K562 (cell line): ENCODE results near the gene TIMM17B. TPM values are rescaled to one million over a fixed set of nuclear protein-coding genes. Genes with fewer than 3 reads are reported as not detected.
A peak's percentile ranks its signal among the peaks of the same experiment; 100 is the strongest.

ENCODE experiments used
- ARHGAP35 ChIP-seq: fragments of 450-650 bp; IDR thresholded peaks from 2 replicates; pipeline ENCODE4 v1.6.1; 2018; ENCODE audit not compliant: partially characterized antibody
- CREB1 ChIP-seq, 2 experiments: sonication (generic) in 1 of 2; formaldehyde crosslinking in 1 of 2; IDR thresholded peaks; 2 replicates each; pipeline versions ENCODE4 v1.6.1 to v1.8.0; 2012 to 2022; ENCODE audit warnings: inconsistent platforms in 1 of 2, mild to moderate bottlenecking in 1 of 2, missing genetic modification reagents in 1 of 2, moderate library complexity in 1 of 2
- ELF1 ChIP-seq: fragments of 200-800 bp; sonication (Bioruptor generic); IDR thresholded peaks from 2 replicates; pipeline ENCODE4 v1.6.1; 2016; ENCODE audit warnings: missing genetic modification characterization, missing compliant biosample characterization
- GTF2E2 ChIP-seq: fragments of 200-800 bp; sonication (Bioruptor generic); IDR thresholded peaks from 2 replicates; pipeline ENCODE4 v1.6.1; 2016; ENCODE audit warnings: missing genetic modification characterization, missing compliant biosample characterization
- L3MBTL2 ChIP-seq: fragments of 450-650 bp; IDR thresholded peaks from 2 replicates; pipeline ENCODE4 v1.6.1; 2016; ENCODE audit warnings: mild to moderate bottlenecking, moderate library complexity
- PTTG1 ChIP-seq: fragments of 450-650 bp; IDR thresholded peaks from 2 replicates; pipeline ENCODE4 v1.6.1; 2016; ENCODE audit warnings: low read depth, mild to moderate bottlenecking, missing genetic modification characterization, missing compliant biosample characterization
- SRSF1 ChIP-seq: fragments of 200-400 bp; formaldehyde crosslinking; IDR thresholded peaks from 2 replicates; pipeline ENCODE4 v1.6.1; 2017; ENCODE audit warnings: mild to moderate bottlenecking, low read depth, low read length, moderate library complexity
- SRSF3 ChIP-seq: fragments of 200-400 bp; formaldehyde crosslinking; IDR thresholded peaks from 2 replicates; pipeline ENCODE4 v1.6.1; 2016; ENCODE audit warnings: mild to moderate bottlenecking, low read length, moderate library complexity; ENCODE audit not compliant: insufficient read depth
- TEAD1 ChIP-seq, 2 experiments: fragments of 450-650 bp in 1 of 2; sonication (generic) in 1 of 2; formaldehyde crosslinking; IDR thresholded peaks; 2 replicates each; pipeline versions ENCODE4 v1.4.0 to v1.8.0; 2020 to 2022; ENCODE audit warnings: mild to moderate bottlenecking in 2 of 2, missing genetic modification reagents in 1 of 2
- polyA plus RNA-seq, 8 experiments: library from polyadenylated mRNA; depleted of rRNA in 4 of 8; stranded (reverse) in 5 of 8; unstranded in 3 of 8; fragments of >200 nt; fragmentation: Nextera tagmentation in 2 of 8; fragmentation: Illumina TruSeq in 1 of 8; extraction: Ambion mirVana in 2 of 8; extraction: Trizol in 1 of 8; gene quantifications; 2 replicates each; pipeline versions ENCODE4 v1.2.1 to v1.2.3, GENCODE V29; 2011 to 2014; ENCODE audit warnings: inconsistent platforms in 1 of 8, missing spikeins in 1 of 8
- total RNA-seq, 7 experiments: library from RNA; depleted of rRNA in 6 of 7; stranded (reverse); fragments of >200 nt in 6 of 7; fragmentation: Illumina TruSeq in 2 of 7; extraction: Trizol in 2 of 7; gene quantifications; 2 replicates each; pipeline versions ENCODE4 v1.2.1 to v1.2.3, GENCODE V29; 2011 to 2021; ENCODE audit warnings: low replicate concordance in 1 of 7

Gene TIMM17B
- total and polyA plus RNA-seq, 9 of the 15 experiments (the other 6 are each of a cell fraction or from before 2014, with no cell fraction given), result 9.9 to 184 (median 115) TPM

DNA sequence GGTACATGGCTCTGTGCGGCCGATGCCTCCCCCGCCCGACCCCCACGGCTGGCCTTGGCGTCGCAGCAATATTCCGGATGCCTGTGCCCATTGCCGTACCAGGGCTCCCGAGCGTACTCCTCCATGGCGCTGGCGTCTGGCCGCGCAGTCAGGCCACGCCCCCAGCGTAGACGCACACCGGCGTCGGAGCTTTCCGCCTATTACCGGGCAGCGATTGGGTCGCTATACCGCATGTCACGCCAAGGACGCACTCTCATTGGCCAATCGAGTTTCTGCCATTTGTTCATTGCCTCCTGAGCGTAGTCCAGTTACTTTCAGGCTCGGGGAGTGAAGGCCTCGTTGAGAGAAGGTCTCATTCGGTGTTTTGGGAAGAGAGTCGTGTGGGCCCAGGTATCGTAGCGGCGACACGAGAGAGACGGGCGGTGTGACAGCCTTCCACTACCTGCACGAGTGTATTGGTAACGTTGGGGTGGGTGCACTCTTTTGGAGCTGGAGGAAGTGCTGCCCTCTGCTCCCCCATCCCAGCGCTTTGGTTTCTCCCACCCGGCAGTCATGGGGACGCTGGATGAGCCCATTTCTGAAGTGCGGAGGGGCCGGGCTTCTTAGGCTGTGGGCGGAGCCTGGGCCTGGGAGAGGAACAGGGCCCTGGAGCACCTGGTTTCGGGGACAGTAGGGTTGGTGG, at the start of gene TIMM17B, which contains the start of gene PQBP1 (continued):
- no peak for TF ChIP-seq SRSF1
- TF ChIP-seq L3MBTL2, result peak; percentile 14; the same call in 1 of the 2 replicates
- 0 out of 2 replicates have a peak, but pooled peaks have one; percentile 51 for TF ChIP-seq ELF1 (tag)
- TF ChIP-seq GTF2E2 (tag), result peak; percentile 23; the same call in 1 of the 2 replicates
- TF ChIP-seq PTTG1, result no peak
- TF ChIP-seq CREB1 (IDR thresholded peaks at IDR 0.05), result peak; percentile 75
- peak; percentile 82 for TF ChIP-seq CREB1 (CRISPR knock-in tag; IDR thresholded peaks at IDR 0.05)
- TF ChIP-seq TEAD1 (CRISPR knock-in tag; IDR thresholded peaks at IDR 0.05), result peak in 1 of 2 experiments; percentile 80; a peak in 1 of 4 replicates
- TF ChIP-seq SRSF3, result no peak
- TF ChIP-seq ARHGAP35, result no peak
- TF ChIP-seq, all 486 proteins: peak for 98
